ENCODE measurements around the gene HOXA3.

- TF ChIP-seq EZH2 (IDR thresholded peaks at IDR 0.05; ENCODE audit: low read length) = no peak
- no peak for TF ChIP-seq CTCF (optimal IDR thresholded peaks at IDR 0.05 in 1 of 3, IDR thresholded peaks at IDR 0.05 in 1 of 3, conservative IDR thresholded peaks at IDR 0.05 in 1 of 3; ENCODE audit: extremely low read depth in 1 of 3, insufficient read depth in 2 of 3, low read length in 3 of 3)
These were observed 14.4 kb upstream of the HOXA3 start for GRCh38 chr7:27166531-27167505.

Measured in keratinocyte (primary cell).